Testis (tissue), 2 donors: Measurements from ENCODE around the gene PDCD2.
"Not testable (repeated sequence)": the region's sequence is repeated elsewhere in the genome, so short reads cannot be mapped to it uniquely, and the experiment has no call there.

ENCODE experiments used
- POLR2A ChIP-seq: fragments of 450-650 bp; IDR thresholded peaks from one replicate; pipeline ENCODE4 v1.6.1; 2017; ENCODE audit warnings: antibody characterized with exemption, mild to moderate bottlenecking, moderate library complexity
- TF ChIP-seq, protein P1 (sequence below), 3 experiments: fragments of 450-650 bp in 2 of 3; fragments of 200-600 bp in 1 of 3; sonication (generic) in 1 of 3; IDR thresholded peaks; one replicate each; pipeline ENCODE4 v1.5.1; 2016 to 2019; ENCODE audit warnings: antibody characterized with exemption in 3 of 3, mild to moderate bottlenecking in 2 of 3, moderate library complexity in 1 of 3

DNA sequence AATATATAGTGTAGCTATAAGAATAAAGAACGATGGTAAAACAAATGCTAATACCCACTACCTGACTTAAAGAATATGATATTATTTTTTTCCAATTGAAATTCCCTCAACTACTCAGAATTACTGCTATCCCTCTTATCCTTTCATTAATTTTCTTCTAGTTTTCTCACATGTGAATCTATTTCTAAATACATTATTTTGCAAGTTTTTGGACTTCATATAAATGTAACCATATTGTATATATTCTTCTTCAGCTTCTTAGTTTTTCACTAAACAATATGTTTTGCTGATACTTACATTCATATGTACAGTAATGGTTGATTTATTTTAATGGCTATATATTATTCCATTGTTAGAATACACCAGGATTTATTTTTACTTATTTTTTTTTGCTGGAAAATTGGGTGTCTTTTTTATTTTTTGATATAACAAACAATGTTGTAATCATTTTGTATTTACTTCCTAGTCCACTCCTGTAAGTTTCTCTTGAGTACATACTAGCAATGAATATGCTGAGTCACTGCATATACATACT is 31.6 kb upstream of the PDCD2 start:
- TF ChIP-seq POLR2A: not testable (repeated sequence)
- TF ChIP-seq, protein P1, sequence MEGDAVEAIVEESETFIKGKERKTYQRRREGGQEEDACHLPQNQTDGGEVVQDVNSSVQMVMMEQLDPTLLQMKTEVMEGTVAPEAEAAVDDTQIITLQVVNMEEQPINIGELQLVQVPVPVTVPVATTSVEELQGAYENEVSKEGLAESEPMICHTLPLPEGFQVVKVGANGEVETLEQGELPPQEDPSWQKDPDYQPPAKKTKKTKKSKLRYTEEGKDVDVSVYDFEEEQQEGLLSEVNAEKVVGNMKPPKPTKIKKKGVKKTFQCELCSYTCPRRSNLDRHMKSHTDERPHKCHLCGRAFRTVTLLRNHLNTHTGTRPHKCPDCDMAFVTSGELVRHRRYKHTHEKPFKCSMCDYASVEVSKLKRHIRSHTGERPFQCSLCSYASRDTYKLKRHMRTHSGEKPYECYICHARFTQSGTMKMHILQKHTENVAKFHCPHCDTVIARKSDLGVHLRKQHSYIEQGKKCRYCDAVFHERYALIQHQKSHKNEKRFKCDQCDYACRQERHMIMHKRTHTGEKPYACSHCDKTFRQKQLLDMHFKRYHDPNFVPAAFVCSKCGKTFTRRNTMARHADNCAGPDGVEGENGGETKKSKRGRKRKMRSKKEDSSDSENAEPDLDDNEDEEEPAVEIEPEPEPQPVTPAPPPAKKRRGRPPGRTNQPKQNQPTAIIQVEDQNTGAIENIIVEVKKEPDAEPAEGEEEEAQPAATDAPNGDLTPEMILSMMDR (IDR thresholded peaks at IDR 0.05): not testable (repeated sequence)
